ENCODE results near the gene ATRNL1. TPM values are rescaled to one million over a fixed set of nuclear protein-coding genes. Genes with fewer than 3 reads are reported as not detected.

ATRNL1 gene
- total RNA-seq, 1 experiment from 2014 or later: not detected

DNA sequence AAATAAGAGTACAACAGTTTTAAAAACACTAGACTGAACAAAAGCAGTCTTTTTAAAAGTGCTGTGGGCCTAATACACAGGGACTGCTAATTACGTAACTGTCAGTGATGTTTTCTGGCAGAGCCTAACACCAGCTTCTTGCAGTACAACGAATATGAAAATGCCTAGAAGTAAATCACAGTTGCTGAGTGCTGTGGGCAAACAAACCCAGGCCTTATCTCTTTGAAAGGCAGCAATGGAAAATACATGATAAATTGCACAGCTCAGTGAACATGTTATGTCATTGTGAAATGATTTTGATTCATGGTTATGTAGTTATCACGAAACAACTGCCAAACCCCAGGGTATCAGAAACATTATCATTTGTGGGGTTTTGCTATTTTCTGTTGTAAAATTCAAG, 751.4 kb downstream of the ATRNL1 start:
- DNase-seq: no peak
- no peaks in the 10 kb centered on the region for H3K27me3 Mint-ChIP-seq (ENCODE audit: insufficient read depth, unreplicated experiment)
- no TSS peak for BruUV-seq (replicated peaks)
- H3K9me3 ChIP-seq: no peaks in the 10 kb centered on the region
- no peaks in the 10 kb centered on the region for H3K4me1 Mint-ChIP-seq (ENCODE audit: low read depth, unreplicated experiment)
- H3K27ac Mint-ChIP-seq (ENCODE audit: unreplicated experiment): no peak overlapping the region
- TF ChIP-seq, protein P1, sequence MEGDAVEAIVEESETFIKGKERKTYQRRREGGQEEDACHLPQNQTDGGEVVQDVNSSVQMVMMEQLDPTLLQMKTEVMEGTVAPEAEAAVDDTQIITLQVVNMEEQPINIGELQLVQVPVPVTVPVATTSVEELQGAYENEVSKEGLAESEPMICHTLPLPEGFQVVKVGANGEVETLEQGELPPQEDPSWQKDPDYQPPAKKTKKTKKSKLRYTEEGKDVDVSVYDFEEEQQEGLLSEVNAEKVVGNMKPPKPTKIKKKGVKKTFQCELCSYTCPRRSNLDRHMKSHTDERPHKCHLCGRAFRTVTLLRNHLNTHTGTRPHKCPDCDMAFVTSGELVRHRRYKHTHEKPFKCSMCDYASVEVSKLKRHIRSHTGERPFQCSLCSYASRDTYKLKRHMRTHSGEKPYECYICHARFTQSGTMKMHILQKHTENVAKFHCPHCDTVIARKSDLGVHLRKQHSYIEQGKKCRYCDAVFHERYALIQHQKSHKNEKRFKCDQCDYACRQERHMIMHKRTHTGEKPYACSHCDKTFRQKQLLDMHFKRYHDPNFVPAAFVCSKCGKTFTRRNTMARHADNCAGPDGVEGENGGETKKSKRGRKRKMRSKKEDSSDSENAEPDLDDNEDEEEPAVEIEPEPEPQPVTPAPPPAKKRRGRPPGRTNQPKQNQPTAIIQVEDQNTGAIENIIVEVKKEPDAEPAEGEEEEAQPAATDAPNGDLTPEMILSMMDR (IDR thresholded peaks at IDR 0.05; ENCODE audit: insufficient read depth in 1 of 2, low read depth in 1 of 2, low read length in 1 of 2, severe bottlenecking in 1 of 2, unreplicated experiment in 1 of 2): no peak
- no peaks in the 10 kb centered on the region for H3K36me3 ChIP-seq (ENCODE audit: control insufficient read depth, insufficient read depth, low read length)
- H3K36me3 Mint-ChIP-seq (ENCODE audit: insufficient read depth, unreplicated experiment): no peaks in the 10 kb centered on the region
- no peak overlapping the region for H3K4me3 ChIP-seq (ENCODE audit: low read depth, low read length)
- no peak overlapping the region for H3K4me3 Mint-ChIP-seq (ENCODE audit: unreplicated experiment)
- ChIA-PET CTCF (no interaction called here), POLR2A (no interaction called here)
- H3K4me1 ChIP-seq: no peaks in the 10 kb centered on the region
- intact Hi-C loops (cut with micrococcal nuclease; ENCODE audit: unreplicated experiment): no loop called here
- no peaks in the 10 kb centered on the region for H3K9me3 Mint-ChIP-seq (ENCODE audit: unreplicated experiment)
- H3K27me3 ChIP-seq (replicated peaks; ENCODE audit: control insufficient read depth, insufficient read depth, low read length): no peaks in the 10 kb centered on the region; the same call in 1 of the 2 replicates

DNA sequence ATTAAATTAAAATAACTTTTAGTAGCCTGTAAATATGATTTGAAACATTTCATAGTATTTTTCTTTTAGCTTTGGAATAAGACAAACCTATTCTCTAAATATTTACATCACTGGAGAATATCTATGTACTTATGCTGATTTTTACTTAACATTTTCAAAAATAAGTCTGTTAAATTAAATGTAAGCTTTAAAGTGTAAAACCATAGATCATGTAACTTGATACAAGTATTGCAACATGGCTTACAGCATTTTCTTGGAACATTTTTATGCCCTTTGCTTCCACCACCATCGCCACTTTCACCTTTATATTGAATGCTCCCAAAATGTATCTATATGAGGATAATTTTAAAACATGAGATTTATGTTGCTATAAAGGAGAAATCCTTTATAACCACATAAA, 752.8 kb downstream of the ATRNL1 start:
- POLR2A ChIA-PET: no interaction called here
- CTCF ChIA-PET: no interaction called here
- no peak overlapping the region for H3K4me3 Mint-ChIP-seq (ENCODE audit: unreplicated experiment)

DNA sequence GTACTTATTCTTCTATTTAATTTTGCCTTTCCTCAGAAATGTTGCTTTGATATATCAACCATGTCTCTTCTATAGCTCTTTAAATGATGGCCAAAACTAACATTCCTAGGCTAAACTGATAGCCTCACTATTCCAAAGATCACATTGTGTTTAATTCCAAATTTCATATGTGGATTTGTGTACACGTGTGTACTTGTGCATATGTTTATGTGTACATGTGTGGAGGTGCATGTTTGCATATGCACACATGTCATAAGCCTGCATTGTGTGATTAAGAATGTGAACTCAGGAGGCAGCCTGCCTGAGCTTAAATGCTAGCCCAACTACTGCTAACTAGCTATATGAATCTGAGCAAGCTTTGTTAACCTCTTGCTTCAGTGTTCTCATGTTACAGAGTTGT, 753.4 kb downstream of the ATRNL1 start:
- no peaks in the 10 kb centered on the region for H3K4me1 ChIP-seq
- Mint-ChIP-seq H3K36me3 (ENCODE audit: insufficient read depth, unreplicated experiment) (no peaks in the 10 kb centered on the region), H3K27me3 (ENCODE audit: insufficient read depth, unreplicated experiment) (no peaks in the 10 kb centered on the region), H3K27ac (ENCODE audit: unreplicated experiment) (no peak overlapping the region), H3K4me3 (ENCODE audit: unreplicated experiment) (no peak overlapping the region), H3K9me3 (ENCODE audit: unreplicated experiment) (no peaks in the 10 kb centered on the region), H3K4me1 (ENCODE audit: low read depth, unreplicated experiment) (no peaks in the 10 kb centered on the region)
- no peaks in the 10 kb centered on the region; the same call in 1 of the 2 replicates for H3K27me3 ChIP-seq (replicated peaks; ENCODE audit: control insufficient read depth, insufficient read depth, low read length)
- no peak for DNase-seq
- ChIA-PET POLR2A (no interaction called here), CTCF (no interaction called here)
- TF ChIP-seq, protein P1 (IDR thresholded peaks at IDR 0.05; ENCODE audit: insufficient read depth in 1 of 2, low read depth in 1 of 2, low read length in 1 of 2, severe bottlenecking in 1 of 2, unreplicated experiment in 1 of 2): no peak
- no peaks in the 10 kb centered on the region for H3K36me3 ChIP-seq (ENCODE audit: control insufficient read depth, insufficient read depth, low read length)
- intact Hi-C loops (cut with micrococcal nuclease; ENCODE audit: unreplicated experiment): no loop called here
- no TSS peak for BruUV-seq (replicated peaks)
- H3K9me3 ChIP-seq: no peaks in the 10 kb centered on the region
- H3K4me3 ChIP-seq (ENCODE audit: low read depth, low read length): no peak overlapping the region

More for the DNA sequence above, 752.8 kb downstream of the ATRNL1 start:
- H3K36me3 Mint-ChIP-seq (ENCODE audit: insufficient read depth, unreplicated experiment): no peaks in the 10 kb centered on the region
- intact Hi-C loops (cut with micrococcal nuclease; ENCODE audit: unreplicated experiment): no loop called here
- Histone ChIP-seq H3K4me1 (no peaks in the 10 kb centered on the region), H3K27me3 (replicated peaks; ENCODE audit: control insufficient read depth, insufficient read depth, low read length) (no peaks in the 10 kb centered on the region; the same call in 1 of the 2 replicates), H3K36me3 (ENCODE audit: control insufficient read depth, insufficient read depth, low read length) (no peaks in the 10 kb centered on the region), H3K9me3 (no peaks in the 10 kb centered on the region), H3K4me3 (ENCODE audit: low read depth, low read length) (no peak overlapping the region)
- BruUV-seq (replicated peaks): no TSS peak
- no peak overlapping the region for H3K27ac Mint-ChIP-seq (ENCODE audit: unreplicated experiment)
- TF ChIP-seq, protein P1 (IDR thresholded peaks at IDR 0.05; ENCODE audit: insufficient read depth in 1 of 2, low read depth in 1 of 2, low read length in 1 of 2, severe bottlenecking in 1 of 2, unreplicated experiment in 1 of 2): no peak
- no peaks in the 10 kb centered on the region for H3K27me3 Mint-ChIP-seq (ENCODE audit: insufficient read depth, unreplicated experiment)
- H3K4me1 Mint-ChIP-seq (ENCODE audit: low read depth, unreplicated experiment): no peaks in the 10 kb centered on the region
- DNase-seq: no peak
- H3K9me3 Mint-ChIP-seq (ENCODE audit: unreplicated experiment): no peaks in the 10 kb centered on the region

Measured in Caco-2 (cell line).